Measurements from ENCODE around the gene CASTOR1.

The CASTOR1 gene

DNA sequence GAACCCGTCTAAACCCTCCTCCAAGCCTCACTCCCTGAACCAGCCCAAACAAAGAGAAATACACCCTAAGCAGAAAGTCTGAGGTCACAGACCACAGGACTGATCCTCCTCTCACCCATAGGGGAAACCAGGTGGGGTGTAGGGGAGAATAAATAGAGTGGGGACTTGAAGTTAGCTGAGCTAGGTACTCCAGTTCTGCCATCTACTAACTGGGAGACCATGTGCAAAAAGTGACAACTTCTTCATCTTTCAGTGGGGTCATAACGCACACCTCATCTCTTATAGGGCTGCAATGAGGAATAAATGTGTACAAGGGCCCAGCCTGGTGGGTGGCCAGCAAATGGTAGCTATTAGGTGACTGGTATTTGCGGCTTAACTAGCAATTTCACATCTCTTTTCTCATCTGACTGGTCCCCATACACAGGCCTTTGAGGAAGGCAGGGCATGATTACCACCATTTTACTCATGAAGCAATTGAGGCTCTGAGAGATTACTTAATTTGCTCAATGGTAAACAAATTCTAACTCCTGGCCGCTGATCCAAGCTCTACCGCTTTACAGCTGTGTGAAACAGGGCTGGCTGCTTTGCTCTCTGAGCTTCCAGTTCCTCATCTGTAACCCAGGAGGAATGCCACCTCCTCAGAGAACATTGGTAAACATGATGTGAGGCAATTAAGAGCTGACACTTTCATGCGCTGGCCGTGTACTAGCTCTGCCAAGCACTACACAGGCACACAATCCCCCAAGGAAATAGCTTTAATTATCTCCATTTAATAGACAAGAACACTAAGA lies 20.8 kb upstream of the CASTOR1 start:
- peak overlapping the region; percentile 76 for H3K4me3 Mint-ChIP-seq
- no peaks in the 10 kb centered on the region for H3K9me3 Mint-ChIP-seq (ENCODE audit: low read depth)
- peaks cover 95% of the 10 kb centered on the region for H3K4me1 Mint-ChIP-seq (ENCODE audit: low read depth)
- peak overlapping the region; percentile 87 for H3K27ac Mint-ChIP-seq
- H3K36me3 Mint-ChIP-seq = no peaks in the 10 kb centered on the region
- no peaks in the 10 kb centered on the region for H3K27me3 Mint-ChIP-seq

DNA sequence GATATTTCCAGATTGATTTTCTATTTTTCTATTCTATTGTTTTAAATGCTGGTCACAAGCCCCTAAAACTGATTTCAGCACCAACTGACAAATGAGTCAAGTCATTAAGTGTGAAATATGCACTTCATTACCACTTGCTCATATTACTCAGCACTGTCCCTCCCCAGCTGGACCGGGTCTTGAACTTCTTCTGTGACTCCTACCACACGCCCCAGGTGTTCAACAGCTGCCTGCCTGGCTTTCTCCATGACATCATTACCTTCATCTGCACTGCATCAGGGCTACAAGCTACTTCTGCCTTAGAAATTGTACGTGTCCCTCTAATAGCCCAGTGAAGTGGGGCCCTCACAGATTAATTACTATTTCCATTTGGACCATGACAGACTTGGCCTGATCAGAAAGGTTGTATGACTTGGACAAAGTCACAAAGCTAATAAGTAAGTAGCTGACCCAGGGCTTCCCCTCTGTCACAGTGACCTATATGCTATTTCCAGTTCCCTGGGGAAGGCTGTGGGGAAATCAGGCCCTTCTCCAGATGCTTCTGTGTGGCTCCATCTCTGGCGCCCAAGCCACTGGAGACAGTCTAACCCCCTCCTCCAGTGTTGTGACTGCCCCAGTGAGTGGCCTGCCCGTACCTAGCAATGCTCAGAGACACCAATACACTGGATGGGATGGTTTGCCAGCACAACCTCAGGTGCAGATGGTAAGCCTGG lies 19.4 kb upstream of the CASTOR1 start:
- Mint-ChIP-seq H3K4me3 (peak overlapping the region; percentile 21), H3K9me3 (ENCODE audit: low read depth) (no peaks in the 10 kb centered on the region), H3K4me1 (ENCODE audit: low read depth) (peaks cover 95% of the 10 kb centered on the region), H3K36me3 (no peaks in the 10 kb centered on the region), H3K27me3 (no peaks in the 10 kb centered on the region), H3K27ac (peak overlapping the region; percentile 87)

DNA sequence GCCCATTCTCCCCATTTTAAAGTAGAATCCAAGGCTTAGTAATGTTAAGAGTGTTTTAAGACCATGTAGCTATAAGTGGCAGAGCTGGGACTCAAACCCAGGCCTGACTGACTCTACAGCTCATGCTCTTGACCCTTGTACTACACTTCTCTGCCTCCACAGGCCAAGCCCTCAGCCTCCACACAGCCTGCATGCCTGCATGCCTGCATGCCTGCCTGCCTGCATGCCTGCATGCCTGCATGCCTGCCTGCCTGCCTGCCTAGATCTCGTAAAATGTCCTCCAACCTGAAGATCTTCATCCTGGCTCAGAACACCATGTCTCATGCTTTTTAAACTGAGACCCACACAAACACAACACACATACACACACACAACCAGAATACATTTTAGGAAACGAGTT lies 18.8 kb upstream of the CASTOR1 start:
- peaks cover 98% of the 10 kb centered on the region for H3K4me1 Mint-ChIP-seq (ENCODE audit: low read depth)
- H3K27me3 Mint-ChIP-seq = no peaks in the 10 kb centered on the region
- H3K27ac Mint-ChIP-seq = peak overlapping the region; percentile 87
- H3K4me3 Mint-ChIP-seq = peak overlapping the region; percentile 21
- no peaks in the 10 kb centered on the region for H3K36me3 Mint-ChIP-seq
- H3K9me3 Mint-ChIP-seq (ENCODE audit: low read depth) = no peaks in the 10 kb centered on the region

DNA sequence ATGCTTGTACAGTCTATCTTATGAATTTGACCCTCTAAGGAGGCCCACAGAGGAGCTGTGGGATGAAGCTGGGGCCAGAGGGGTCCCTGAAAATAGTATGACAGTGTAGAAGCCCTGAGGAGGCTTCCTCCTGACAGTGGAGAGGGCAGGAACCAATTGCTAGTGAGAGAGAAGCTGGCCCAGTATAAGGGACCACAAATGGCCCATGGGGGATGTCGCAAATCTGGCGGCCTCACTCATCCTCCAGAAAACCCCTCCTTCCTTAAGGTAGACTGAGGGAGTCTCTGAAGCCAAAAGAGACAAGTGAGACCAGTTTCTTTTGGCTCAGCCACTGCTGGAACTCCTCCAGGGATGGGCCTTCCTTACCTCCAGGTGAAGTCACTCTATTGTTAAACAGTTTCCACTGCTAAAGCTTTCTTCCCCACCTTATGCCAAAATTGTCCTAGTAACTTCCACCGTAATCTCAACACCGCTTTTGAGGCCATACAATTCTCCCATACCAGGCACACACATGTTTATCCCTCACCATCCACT lies 17.8 kb upstream of the CASTOR1 start:
- H3K4me1 Mint-ChIP-seq (ENCODE audit: low read depth) = peaks cover 98% of the 10 kb centered on the region
- peak overlapping the region; percentile 87 for H3K27ac Mint-ChIP-seq
- peak overlapping the region; percentile 60 for H3K4me3 Mint-ChIP-seq
- no peaks in the 10 kb centered on the region for H3K27me3 Mint-ChIP-seq
- no peaks in the 10 kb centered on the region for H3K36me3 Mint-ChIP-seq
- no peaks in the 10 kb centered on the region for H3K9me3 Mint-ChIP-seq (ENCODE audit: low read depth)

DNA sequence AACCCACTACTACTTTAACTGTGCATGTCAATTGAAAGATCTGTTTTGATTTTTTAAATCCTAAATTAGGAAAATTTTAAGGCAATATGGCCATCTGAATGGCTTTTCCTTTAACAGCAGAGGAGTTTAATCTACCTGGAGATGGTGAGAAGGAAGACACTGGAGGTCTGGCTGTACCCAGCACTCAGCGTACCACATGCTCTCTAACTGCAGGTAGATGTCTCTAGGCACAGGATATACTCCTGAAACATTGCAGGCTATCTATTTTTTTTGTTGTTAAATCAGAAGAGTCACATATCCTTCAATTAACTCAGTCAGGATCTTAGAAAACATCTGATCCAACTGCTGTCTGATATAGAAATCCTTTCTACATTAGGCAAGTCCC lies 17.3 kb upstream of the CASTOR1 start:
- Mint-ChIP-seq H3K4me1 (ENCODE audit: low read depth) (peaks cover 98% of the 10 kb centered on the region), H3K27ac (peak overlapping the region; percentile 87), H3K27me3 (no peaks in the 10 kb centered on the region), H3K9me3 (ENCODE audit: low read depth) (no peaks in the 10 kb centered on the region), H3K36me3 (no peaks in the 10 kb centered on the region), H3K4me3 (peak overlapping the region; percentile 60)

DNA sequence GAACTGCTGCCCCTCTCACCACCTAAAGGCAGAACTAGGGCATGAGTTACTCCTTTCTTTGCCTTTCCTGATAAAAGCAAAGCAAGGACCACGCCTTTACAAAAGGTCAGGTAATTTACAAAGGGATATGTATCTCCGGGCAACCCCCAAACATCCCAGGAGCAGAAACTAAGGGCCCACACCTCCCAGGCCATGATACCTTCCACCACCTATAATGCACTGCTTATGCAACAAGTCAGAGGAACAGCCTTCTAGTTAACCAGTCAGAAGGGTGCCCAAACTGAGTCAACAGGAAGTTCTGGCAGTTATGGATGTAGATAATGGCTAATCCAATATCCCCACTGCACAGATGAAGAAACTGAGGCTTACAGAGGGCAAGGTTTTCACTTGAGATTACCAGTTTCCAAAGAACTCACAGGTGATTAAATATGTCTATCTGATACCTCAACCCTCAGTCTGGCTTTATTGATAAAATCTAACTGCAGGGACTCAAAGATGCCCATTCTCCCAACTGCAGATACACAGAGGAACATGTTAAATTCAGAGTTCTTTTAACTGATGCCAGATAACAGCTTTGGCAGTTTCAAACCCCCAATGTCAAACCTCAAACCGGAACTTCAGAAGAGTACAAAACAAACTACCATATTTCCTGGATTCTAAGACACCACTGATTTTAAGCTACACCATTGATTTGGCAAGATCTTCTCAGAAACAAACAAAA lies 16.8 kb upstream of the CASTOR1 start:
- Mint-ChIP-seq H3K27me3 (no peaks in the 10 kb centered on the region), H3K36me3 (no peaks in the 10 kb centered on the region), H3K4me3 (peak overlapping the region; percentile 60), H3K9me3 (ENCODE audit: low read depth) (no peaks in the 10 kb centered on the region), H3K27ac (peak overlapping the region; percentile 87), H3K4me1 (ENCODE audit: low read depth) (peaks cover 98% of the 10 kb centered on the region)

DNA sequence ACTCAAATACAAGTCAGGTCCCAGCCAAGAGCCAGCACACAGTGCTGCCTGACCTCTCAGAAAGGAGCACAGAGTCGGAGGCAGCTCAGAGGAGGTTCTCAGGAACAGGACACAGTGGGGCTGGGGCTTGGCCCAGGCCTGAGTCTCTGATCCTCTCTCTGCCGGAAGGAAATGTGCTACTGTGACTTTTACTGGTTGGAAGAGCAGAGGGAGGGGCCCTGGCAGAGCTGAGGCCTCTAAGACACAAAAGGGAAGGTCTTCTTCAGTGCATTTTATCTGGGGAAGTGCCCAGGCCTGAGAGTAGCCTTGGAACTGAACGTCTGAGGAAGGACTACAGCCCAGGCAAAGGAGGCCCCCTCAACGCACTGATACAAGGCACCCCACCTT lies 16.2 kb upstream of the CASTOR1 start:
- peaks cover 98% of the 10 kb centered on the region for H3K4me1 Mint-ChIP-seq (ENCODE audit: low read depth)
- H3K9me3 Mint-ChIP-seq (ENCODE audit: low read depth) = no peaks in the 10 kb centered on the region
- no peaks in the 10 kb centered on the region for H3K36me3 Mint-ChIP-seq
- H3K27me3 Mint-ChIP-seq = no peaks in the 10 kb centered on the region
- peak overlapping the region; percentile 87 for H3K27ac Mint-ChIP-seq
- peak overlapping the region; percentile 60 for H3K4me3 Mint-ChIP-seq

DNA sequence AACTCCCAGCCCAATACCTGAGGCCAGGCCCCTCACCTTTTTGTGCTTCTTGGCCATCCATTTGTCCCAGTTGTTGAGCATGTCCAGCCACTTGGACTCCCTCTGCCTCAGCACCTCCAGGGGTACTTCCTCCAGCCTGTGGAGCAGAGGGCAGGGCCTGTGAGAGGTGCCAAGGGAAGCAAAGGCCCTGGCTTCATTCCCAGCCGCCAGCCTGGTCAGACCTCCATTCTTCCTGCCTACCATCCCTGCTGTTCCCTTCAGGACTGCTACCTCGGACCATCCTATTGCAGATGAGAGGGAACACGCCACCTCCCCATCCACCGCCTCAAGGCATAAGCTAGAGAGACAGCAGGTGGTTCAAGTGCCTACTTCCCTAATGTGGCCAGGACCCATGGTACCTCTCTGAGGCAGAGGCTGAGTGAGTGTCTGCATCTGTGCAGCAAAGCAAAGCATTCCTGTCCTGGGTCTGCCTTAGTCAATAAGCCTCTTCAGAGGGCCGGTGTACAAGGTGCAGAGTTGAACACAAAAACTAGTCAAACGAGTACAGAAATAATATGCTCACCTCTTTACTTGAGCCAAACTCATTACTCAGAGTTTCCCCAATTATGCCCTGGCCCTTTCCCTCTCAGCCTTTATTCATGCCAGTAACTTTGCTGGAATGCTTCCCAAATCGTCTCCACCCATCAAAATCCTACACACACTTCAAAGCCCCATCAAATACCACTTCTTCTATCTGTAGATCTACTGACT lies 15.4 kb upstream of the CASTOR1 start:
- Mint-ChIP-seq H3K27ac (peak overlapping the region; percentile 87), H3K27me3 (no peaks in the 10 kb centered on the region), H3K9me3 (ENCODE audit: low read depth) (no peaks in the 10 kb centered on the region), H3K36me3 (no peaks in the 10 kb centered on the region), H3K4me1 (ENCODE audit: low read depth) (peaks cover 93% of the 10 kb centered on the region), H3K4me3 (peak overlapping the region; percentile 60)

DNA sequence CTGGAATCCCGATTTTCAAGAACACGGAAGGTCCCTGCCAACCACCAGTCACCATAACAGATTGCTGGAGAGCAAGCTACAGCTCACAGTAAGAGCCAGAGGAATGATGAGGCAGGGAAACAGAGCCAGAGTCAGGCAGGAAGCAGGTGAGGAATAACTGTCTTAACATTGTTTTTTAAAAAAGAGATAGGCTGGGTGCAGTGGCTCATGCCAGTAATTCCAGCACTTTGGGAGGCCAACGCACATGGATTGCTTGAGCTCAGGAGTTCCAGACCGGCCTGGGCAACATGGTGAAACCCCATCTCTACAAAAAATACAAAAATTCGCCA lies 13.5 kb upstream of the CASTOR1 start:
- Mint-ChIP-seq H3K4me1 (ENCODE audit: low read depth) (peaks cover 90% of the 10 kb centered on the region), H3K36me3 (no peaks in the 10 kb centered on the region), H3K4me3 (peak overlapping the region; percentile 28), H3K9me3 (ENCODE audit: low read depth) (no peaks in the 10 kb centered on the region), H3K27me3 (no peaks in the 10 kb centered on the region), H3K27ac (peak overlapping the region; percentile 87)

DNA sequence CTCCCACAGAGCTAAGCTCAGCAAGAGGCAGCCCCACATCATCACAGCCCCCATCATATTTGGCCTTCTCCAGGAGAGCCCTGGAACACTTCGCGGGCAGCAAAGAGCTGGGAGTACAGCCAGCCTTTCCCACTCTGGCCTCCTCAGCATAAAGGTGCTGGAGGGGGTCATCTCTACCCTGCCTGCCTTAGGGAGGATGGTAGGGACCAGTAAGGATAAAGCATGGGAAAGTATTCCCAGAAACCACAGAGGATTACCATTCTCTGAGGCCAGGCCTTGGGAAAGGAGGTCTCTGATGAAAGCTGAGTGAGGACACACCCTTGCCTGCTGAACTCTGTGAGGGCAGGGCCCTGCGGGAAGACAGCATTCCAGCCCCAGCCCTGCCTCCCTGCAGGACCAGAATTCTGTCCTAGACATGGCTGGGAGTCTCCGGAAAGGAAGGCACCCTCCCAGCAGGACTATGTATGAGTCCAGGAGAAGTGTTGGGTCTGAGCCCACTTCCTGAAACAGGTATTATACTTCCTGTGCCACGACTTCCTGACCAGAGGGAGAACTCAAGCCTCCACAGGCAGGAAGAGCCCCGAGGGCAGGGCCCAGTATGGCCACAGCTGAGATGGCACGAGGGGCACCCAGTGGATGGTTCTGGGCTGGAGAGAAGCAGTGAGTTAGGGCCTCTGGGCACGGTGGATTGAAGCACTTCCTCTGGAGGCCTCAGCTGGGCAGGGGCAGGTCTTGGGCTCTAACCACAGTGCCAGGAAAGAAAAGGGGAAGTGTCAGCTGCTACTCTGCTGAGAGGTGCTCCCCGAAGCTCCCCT lies 12.9 kb upstream of the CASTOR1 start:
- no peaks in the 10 kb centered on the region for H3K9me3 Mint-ChIP-seq (ENCODE audit: low read depth)
- peaks cover 90% of the 10 kb centered on the region for H3K4me1 Mint-ChIP-seq (ENCODE audit: low read depth)
- H3K27ac Mint-ChIP-seq = peak overlapping the region; percentile 87
- no peaks in the 10 kb centered on the region for H3K36me3 Mint-ChIP-seq
- H3K4me3 Mint-ChIP-seq = peak overlapping the region; percentile 28
- no peaks in the 10 kb centered on the region for H3K27me3 Mint-ChIP-seq

DNA sequence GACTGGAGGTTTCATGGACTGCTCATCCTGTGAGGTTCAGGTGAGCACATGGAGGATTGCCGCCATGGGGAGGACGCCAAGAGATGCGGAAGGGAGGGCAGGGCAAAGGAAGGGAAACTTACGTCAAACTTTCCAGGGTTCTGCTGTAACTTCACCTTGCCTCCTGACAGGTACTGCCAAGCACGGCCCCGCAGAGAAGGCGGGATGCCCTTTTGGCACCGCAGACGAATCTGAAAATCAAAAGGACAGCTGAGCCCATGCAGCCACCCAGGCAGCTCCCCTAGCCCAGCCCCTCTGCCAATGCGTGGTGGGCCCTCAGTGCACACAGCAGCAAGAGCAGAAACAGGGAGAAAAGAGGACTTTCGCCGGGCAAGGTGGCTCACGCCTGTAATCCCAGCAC lies 10.0 kb upstream of the CASTOR1 start:
- H3K9me3 Mint-ChIP-seq (ENCODE audit: low read depth) = no peaks in the 10 kb centered on the region
- peak overlapping the region; percentile 87 for H3K27ac Mint-ChIP-seq
- H3K27me3 Mint-ChIP-seq = no peaks in the 10 kb centered on the region
- no peak overlapping the region for H3K4me3 Mint-ChIP-seq
- peaks cover 85% of the 10 kb centered on the region for H3K4me1 Mint-ChIP-seq (ENCODE audit: low read depth)
- H3K36me3 Mint-ChIP-seq = no peaks in the 10 kb centered on the region

DNA sequence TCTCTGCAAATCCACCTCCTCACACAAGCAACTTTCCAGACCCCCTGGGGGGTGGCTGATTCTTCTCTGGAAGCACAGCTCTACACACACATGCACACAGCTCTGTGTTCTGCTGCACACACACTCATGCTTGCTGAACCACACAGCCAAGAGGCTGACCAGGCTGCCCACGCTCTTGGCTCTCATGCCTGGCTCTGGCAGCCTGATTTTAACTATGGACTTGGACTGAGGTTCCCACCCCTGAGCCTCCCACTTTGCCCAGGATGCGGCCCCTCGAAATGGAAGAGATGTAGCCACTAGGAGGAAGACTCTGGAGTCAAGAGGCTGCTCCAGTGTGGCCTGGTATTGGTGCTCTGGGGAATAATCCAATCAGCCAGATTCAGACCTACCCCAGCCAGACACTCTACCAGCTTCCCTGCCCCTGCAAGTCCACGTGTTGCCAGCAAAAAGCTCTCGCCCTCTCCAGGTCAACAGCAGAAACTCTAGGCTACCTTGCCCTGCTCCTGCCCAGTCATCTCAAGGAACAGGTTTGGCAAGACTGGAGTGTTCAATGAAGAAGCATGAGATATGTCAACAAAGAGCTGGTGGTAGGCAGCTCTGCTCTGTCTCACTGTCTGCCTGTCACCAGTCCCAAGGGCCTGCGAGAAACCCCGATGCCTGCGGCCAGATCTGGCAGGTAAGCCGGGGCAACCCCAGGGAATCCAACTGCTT lies 8.8 kb upstream of the CASTOR1 start:
- Mint-ChIP-seq H3K9me3 (ENCODE audit: low read depth) (no peaks in the 10 kb centered on the region), H3K36me3 (no peaks in the 10 kb centered on the region), H3K4me1 (ENCODE audit: low read depth) (peaks cover 80% of the 10 kb centered on the region), H3K27ac (peak overlapping the region; percentile 87), H3K4me3 (peak overlapping the region; percentile 23), H3K27me3 (no peaks in the 10 kb centered on the region)

DNA sequence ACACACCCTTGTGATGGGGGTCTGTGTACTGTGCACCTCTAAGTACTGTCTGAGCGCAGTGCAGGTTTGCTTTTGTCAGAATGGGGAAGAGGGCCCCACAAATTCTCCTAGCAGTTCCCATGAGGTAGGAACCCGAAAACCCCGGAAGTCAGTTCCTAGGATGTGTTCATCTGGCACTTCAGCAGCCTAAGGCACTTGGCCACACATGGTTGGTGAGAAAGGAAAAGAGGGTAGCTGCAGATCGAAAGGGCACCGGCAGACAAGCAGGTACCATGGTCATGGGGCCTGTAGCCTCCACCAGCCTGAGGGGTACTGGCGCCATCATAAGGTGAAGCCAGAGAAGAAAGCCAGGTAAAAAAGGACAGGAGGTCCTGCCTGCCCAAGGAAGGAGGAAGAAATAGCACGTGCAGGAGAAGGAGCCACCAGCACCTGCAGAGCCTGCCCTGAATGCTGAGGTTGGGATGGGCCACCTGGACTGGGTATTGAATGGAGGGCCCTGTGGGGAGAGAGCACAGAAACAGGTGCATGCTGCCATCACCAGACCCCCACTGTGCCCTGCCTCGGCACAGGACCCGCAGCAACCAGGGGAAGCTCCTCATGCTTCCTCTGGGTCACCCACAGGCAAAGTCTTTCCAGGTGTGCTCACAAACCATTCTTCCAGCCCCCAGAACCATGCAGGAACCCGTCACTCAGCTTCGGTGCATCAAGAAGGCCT lies 8.1 kb upstream of the CASTOR1 start:
- H3K27me3 Mint-ChIP-seq = no peaks in the 10 kb centered on the region
- peaks cover 74% of the 10 kb centered on the region for H3K4me1 Mint-ChIP-seq (ENCODE audit: low read depth)
- H3K4me3 Mint-ChIP-seq = peak overlapping the region; percentile 40
- no peaks in the 10 kb centered on the region for H3K9me3 Mint-ChIP-seq (ENCODE audit: low read depth)
- H3K36me3 Mint-ChIP-seq = no peaks in the 10 kb centered on the region
- peak overlapping the region; percentile 87 for H3K27ac Mint-ChIP-seq
